Keratinocyte (primary cell): ENCODE results near the gene ZNF778.

ENCODE experiments used
- CTCF ChIP-seq, 3 experiments: IDR thresholded peaks in 1 of 3; conservative IDR thresholded peaks in 1 of 3; optimal IDR thresholded peaks in 1 of 3; 2 replicates in 2 of 3; 3 replicates in 1 of 3; pipeline versions ENCODE3 to v1.5.1; 2011; ENCODE audit warnings: low read length in 3 of 3, mild to moderate bottlenecking in 3 of 3, moderate library complexity in 2 of 3, control low read depth in 1 of 3, inconsistent platforms in 1 of 3; ENCODE audit not compliant: insufficient read depth in 2 of 3; ENCODE audit errors: extremely low read depth in 1 of 3
- EZH2 ChIP-seq: IDR thresholded peaks from one replicate; pipeline ENCODE4 v1.6.1; 2012; ENCODE audit warnings: inconsistent platforms, mild to moderate bottlenecking, low read length, moderate library complexity

- TF ChIP-seq CTCF (optimal IDR thresholded peaks at IDR 0.05 in 1 of 3, IDR thresholded peaks at IDR 0.05 in 1 of 3, conservative IDR thresholded peaks at IDR 0.05 in 1 of 3; ENCODE audit: extremely low read depth in 1 of 3, insufficient read depth in 2 of 3, low read length in 3 of 3) (no peak), EZH2 (no peak)
Measured at GRCh38 chr16:89256651-89257254, 39.2 kb downstream of the ZNF778 start.
